HG02571 (cell line): ENCODE measurements around the gene CDK5RAP3.
"Not testable (repeated sequence)": the region's sequence is repeated elsewhere in the genome, so short reads cannot be mapped to it uniquely, and the experiment has no call there.

Experiments used
- ATAC-seq: cut with Tn5 transposase; IDR thresholded peaks from one replicate; pipeline ENCODE4 v1.9.1; 2021; ENCODE audit warnings: mild to moderate bottlenecking, moderate library complexity; ENCODE audit not compliant: unreplicated experiment

The CDK5RAP3 gene, protein sequence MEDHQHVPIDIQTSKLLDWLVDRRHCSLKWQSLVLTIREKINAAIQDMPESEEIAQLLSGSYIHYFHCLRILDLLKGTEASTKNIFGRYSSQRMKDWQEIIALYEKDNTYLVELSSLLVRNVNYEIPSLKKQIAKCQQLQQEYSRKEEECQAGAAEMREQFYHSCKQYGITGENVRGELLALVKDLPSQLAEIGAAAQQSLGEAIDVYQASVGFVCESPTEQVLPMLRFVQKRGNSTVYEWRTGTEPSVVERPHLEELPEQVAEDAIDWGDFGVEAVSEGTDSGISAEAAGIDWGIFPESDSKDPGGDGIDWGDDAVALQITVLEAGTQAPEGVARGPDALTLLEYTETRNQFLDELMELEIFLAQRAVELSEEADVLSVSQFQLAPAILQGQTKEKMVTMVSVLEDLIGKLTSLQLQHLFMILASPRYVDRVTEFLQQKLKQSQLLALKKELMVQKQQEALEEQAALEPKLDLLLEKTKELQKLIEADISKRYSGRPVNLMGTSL

DNA sequence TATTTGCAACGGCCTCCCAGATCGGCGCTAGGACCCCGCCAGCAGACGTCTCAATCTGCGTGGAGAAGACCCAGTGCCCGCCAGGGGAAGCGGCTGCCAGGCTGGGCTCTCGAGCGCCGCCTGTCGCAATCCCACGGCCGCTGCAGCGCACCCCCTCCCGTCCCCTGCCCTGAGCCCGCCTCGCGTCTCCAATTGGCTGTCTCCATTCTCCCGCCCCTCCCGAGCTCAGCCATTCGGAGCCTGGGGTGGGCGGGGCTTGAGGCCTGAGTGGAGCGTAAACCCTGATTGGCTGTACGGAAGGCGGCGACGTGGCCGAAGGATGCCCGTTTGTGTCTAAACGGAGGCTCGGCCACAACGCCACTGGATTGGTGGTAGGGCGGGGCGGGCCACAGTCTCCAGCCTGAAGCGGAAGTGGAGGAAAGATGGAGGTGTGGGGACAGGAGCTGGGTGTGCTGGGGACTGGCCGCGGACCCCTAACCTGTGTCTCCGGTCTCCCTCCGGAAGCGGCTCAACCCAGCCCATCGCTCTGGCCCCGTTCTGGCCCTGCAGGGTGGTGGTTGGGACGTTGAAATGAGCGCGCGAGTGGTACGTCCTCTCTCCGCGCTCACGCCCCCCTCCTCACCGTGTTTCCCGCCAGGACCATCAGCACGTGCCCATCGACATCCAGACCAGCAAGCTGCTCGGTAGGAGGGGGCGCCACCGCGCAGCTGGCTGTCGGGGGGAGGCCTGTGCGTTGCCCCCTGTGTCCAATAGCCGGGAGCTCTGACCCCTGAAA is at the start of gene CDK5RAP3:
Gene CDK5RAP3, plus strand, starts transcription at position 389 of the 775 bp plus-strand sequence. Its CDS starts 34 bp downstream, at position 423.
- peak; percentile 95 for ATAC-seq

DNA sequence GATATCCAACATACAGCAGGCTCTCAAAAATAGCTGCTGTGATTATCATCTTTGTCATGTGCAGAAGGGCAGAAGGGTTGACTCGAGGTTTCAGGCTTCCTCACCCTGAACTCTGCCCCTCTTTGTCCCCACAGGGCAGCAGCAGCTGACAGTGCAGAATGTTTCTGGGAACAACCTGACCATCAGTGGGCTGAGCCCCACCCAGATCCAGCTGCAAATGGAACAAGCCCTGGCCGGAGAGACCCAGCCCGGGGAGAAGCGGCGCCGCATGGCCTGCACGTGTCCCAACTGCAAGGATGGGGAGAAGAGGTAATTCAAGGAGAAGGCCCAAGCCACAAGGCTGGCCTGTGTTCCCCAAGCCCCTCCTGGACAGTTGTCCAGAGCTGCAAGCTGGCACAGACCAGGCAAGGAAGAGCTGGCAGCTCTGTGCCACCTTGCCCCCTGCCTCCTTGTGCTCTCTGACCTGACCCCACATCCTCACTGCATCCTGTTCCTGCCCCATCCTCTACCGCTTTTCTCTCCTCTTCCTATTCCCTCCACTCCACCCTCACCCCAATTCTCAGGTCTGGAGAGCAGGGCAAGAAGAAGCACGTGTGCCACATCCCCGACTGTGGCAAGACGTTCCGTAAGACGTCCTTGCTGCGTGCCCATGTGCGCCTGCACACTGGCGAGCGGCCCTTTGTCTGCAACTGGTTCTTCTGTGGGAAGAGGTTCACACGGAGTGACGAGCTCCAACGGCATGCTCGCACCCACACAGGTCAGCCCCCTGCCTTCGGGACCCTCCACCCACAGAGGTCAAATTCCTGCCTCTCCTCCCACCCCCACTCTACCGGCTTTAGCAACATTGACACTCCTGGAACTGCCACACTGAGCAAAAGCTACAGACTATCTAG is 45.9 kb upstream of the CDK5RAP3 start:
- ATAC-seq: no peak

DNA sequence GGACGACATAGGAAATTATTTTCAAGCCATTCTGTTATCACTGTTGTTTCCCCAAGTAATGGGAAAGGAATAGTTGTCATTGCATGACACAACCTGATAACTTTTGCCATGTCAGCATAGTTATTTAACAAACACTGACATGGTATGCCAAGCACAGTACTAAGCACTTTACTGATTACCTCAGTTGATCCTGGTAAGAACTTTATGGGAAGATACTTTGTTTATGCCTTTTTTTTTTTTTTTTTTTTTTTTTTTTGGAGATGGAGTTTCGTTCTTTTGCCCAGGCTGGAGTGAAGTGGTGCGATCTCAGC is 45.3 kb upstream of the CDK5RAP3 start:
- ATAC-seq: no peak

DNA sequence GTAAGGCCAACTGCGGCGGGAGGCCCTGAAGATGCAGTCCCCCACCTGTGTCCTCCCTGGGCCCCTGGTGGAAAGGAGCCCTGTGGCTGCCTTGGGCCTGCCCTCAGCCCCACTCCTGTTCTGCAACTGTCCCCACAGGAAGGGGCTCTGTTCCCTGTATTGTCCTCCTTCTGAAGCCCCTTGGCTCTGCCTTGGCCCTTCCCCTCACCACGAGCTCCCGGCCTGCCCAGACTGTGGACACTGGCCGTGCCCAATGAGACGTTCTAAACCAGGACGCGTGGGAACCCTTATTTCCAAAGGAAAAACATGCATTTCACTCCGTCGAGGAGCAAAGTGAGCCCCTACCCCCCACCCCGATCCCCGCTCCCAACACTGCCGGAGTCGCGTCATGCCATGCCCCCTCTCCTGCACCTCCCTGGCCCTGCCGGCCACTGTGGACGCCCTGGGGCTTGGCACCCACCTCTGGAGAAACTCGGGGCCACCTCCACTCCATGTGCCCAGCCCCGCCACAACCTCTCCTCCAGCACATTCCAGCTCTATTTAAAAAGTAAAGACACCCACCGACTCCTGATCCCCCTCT is 43.0 kb upstream of the CDK5RAP3 start:
- no peak for ATAC-seq

DNA sequence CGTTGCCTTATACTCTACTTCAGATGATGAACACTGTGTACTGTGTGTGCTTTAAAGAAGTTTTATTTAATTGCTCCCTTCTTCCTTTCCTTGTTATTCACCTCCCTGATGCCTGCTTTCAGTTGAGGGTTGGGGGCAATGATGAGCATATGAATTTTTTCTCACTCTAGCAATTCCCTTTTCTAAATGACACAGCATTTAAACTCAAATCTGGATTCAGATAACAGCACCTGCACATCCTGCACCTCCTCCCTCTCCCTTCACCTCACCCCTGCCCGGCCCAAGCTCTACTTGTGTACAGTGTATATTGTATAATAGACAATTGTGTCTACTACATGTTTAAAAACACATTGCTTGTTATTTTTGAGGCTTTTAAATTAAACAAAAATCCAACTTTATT is 42.5 kb upstream of the CDK5RAP3 start:
- ATAC-seq: no peak

DNA sequence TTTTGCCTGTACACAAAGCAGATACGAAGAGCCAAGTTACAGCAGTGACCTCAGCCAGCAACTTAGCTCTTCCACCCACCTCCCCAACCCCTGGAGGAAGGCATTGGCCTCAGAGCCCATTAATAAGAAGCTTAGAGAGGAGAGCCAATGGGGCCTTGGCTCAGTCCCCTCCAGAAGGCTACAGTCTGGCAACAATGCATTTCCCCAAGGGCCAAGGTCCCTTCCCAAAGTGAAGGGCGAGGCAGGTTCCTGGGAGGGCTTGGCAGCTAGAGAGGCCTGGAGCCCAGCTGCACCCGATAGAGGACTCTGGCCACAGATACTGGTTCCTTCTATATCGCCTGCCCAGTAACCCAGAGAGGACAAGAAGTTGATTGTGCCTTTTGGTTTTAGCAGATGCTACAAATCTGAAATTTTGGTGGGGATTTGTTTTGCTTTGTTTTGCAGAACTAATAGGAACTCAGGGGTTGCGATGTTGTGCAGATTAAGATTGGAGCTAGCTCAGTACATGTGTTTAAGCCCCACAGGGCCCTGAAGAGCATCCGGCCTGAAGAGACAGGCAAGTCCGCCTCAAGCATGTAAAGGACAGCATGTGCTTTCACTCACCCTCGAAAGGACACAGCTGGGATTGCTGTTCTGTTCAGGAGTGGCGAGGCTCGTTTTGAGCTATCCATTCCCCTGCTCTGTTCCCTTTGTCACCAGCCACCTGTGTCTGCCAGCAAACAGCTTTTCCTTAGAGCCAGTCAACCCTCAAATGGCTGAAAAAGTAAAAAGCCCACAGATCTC is 41.5 kb upstream of the CDK5RAP3 start:
- ATAC-seq: no peak

DNA sequence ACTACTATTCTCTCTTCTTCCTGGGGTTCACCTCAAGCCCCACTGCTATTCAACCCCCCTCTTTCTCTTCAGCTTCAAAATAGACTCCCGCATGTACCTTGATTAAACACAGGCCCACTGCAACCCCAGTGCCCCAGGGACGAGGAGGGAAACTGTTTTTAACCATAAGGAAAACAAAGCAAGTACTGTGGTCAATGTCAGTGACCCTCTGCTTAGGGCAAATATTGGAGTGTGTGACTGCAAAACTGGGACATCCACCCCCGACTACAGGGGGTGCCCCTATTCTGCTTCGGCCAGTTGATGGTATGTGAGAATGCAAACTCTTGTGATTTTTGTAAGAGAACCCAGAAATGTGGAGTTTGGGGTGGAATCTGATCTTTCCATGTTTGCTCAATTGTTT is 39.1 kb upstream of the CDK5RAP3 start:
- no peak for ATAC-seq

DNA sequence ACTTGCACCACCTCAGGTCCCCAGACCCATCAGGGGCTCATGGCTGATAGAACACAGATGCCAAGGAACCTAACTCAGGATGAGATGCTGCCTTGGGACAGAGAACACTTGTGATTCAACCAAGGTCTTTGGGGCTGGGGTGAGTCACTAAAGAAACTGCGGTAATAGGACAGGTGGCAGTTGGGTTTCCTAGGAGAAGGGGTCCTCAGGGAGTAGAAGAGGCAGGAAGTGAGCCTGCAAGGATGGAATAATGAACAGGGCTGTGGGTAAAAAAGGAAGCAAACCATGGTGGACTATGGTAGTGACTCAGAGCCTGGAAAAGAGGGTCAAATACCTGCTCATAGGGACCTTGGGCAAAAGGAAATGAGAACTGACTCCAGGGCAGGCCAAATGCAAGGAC is 36.1 kb upstream of the CDK5RAP3 start:
- no peak for ATAC-seq

DNA sequence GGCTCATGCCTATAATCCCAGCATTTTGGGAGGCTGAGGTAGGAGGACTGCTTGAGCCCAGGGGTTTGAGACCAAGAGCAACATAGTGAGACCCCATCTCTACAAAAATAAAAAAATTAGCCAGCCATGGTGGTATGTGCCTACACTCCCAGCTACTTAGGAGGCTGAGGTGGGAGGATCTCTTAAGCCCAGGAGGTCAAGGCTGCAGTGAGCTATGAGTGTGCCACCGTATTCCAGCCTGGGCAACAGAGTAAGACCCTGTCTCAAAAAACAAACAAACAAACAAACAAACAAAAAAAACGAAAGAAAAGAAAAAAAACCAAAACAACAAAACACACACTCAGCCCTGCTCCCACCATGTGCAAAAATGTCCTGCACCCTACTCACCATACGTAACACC is 35.4 kb upstream of the CDK5RAP3 start:
- not testable (repeated sequence) for ATAC-seq

DNA sequence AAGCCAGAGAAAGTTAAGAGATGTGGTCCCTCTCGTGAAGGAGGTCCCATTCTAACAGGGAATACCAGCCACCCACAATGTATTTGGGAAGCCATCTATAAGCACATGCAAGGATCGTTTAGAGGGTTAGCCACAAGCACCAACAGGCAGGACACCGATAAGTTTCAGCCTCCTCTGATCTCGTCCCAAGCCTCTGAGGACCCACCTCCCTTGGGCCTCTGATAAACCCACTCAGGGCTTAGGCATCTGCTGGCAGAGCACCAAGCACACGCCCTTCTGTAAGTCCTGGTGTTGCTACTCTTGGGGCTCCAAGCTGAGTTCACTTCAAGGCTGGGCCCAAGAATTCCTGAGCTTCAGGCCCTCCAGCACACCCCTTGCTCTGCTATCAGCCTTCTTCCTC is 35.0 kb upstream of the CDK5RAP3 start:
- ATAC-seq: no peak

DNA sequence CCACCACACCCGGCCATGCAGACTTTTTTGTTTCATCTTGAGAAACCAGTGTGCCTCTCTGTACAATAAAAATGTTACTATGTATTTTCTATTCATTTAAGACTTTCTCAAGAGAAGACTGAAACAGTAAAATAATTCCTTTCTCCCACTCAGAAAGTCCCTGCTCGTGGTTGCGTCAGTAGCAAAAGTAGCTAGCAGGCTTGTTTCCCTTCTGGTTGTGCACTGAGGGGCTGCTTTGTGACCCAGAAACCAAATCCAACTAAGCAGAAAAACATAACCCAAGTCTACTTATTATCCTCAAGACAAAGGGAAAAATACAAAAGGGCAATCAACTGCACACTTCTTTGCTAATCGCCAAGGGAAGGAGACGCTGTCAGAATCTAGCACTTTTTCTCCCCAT is 33.0 kb upstream of the CDK5RAP3 start:
- ATAC-seq: no peak

DNA sequence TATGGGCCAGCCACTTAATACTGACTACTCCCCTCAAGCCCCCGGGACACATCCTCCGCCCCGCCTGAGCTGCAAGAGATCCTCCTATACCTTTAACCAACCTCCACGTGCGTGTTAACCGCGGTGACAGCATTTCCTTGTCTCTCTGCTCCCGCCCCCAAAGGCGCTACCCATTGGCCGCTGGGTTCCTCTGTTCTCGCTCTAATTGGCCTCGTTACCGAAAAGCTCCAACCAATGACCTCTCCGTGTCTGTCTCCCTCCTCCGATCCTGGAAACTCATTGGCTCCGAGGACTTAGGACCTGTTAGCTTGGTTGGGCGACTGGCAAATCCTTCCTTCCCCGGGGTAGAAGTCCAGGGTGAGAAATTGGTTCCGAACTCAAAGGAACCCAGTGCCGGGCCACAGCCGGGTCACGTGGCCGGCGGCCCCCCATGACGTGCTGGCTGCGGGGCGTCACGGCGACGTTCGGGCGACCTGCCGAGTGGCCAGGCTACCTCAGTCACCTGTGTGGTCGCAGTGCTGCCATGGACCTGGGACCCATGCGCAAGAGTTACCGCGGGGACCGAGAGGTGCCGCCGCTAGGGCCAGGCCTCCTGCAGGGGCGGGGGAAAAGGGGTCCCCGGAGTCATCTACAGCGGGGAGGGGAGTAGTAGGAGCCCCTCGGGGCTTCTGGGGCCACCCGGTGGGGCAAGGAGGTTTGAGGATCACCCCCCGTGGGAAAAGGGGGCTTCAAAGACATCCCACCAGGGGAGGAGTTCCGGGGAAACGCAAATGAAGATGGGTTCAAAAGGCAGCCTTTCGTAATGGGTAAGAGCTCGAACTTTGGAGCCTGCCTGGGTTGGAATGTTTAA is 29.4 kb upstream of the CDK5RAP3 start, which contains the start of gene PNPO:
Gene PNPO, plus strand, starts transcription at position 326 of the 850 bp plus-strand sequence. Its CDS starts 105 bp downstream, at position 431.
- ATAC-seq: peak; percentile 92

DNA sequence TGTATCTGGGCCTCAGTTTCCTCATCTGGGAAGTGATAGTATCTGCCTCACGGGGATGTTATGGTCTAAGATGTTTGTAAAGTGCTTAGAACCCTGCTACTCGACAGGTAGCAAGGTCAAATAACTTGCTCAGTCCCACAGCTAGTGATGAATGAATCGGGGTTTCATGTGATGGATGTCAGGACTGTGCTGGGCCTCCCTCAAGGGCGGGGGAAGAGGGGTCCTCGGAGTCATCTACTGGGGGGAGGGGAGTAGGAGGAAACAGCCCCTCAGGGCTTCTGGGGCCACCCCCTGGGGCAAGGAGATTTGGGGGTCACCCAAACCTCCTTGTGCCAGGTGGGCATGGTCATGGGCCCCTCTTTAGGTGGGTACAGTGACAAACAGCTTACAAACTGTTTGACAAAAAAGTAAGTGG is 28.8 kb upstream of the CDK5RAP3 start:
- ATAC-seq: no peak

DNA sequence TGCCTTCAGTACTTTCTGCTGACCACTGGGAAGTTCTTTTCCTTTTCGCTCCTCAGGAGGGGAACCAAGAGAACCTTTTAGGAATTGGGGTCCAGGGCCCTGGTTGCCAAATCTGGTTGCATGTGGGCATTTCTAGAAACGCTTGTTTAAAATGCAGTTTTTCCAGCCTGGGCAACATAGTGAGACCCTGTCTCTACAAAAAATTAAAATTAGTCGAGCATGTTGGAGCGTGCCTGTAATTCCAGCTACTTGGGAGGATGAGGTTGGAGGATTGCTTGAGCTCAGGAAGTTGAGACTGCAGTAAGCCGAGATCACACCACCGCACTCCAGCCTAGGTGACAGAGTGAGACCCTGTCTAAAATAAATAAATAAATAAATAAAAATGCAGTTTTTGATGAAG is 28.3 kb upstream of the CDK5RAP3 start:
- ATAC-seq: no peak

DNA sequence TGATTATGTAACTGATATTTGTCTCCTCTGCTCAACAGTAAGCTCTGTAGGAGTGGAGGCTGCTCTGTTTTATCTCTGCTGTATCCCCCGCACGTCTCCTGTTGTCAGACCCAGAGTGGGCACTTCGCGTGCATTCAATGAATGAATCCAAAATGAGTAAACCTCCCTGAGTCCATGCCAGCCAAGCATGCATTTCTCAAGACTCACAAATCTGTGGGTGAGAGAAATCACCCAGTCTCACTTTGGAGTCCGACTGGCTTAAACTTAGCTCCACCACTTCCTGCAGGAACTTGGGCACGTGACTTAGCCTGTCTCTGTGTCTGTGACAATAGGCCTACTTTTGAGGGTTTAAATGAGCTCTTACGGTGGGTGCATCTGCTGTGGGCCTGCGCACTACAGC is 25.8 kb upstream of the CDK5RAP3 start:
- ATAC-seq: no peak

DNA sequence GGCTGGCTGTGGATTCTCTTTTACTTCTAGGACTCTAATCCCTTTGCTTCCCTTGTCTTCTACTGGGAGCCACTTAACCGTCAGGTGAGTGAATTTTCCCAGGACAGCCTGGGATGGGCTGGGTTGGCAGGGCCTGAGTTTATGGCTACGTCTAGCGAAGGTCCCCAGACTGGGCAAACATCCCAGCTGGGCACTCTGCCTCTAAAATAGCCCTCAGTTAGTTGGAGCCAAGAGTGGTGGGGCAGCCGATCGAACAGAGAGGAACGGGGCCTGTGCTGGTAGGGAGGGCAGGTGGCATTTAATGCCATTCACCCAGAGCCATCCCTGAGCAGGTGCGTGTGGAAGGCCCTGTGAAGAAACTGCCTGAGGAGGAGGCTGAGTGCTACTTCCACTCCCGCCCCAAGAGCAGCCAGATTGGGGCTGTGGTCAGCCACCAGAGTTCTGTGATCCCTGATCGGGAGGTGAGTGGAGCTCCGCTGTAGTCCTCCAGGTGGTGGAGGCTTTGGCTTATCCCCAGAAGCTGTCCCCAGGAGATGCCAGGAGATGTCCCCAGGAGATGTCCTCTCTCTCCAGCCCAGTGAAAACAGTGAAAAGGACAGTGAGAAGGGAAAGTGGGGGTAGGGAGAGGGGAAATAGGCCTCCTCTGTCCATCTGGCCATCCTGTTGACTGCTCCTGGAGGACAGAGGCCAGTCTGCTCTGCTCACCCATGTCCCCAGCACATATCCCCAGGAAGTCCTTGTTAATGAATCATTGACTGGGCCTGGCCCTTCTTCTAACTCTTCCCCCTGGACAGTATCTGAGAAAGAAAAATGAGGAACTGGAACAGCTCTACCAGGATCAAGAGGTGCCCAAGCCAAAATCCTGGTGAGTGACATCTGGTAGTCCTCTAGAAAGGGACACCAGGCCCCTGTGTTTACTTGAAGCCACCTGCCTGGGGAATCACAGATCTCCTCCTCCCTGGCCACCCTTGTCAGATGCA is 25.1 kb upstream of the CDK5RAP3 start:
- no peak for ATAC-seq

DNA sequence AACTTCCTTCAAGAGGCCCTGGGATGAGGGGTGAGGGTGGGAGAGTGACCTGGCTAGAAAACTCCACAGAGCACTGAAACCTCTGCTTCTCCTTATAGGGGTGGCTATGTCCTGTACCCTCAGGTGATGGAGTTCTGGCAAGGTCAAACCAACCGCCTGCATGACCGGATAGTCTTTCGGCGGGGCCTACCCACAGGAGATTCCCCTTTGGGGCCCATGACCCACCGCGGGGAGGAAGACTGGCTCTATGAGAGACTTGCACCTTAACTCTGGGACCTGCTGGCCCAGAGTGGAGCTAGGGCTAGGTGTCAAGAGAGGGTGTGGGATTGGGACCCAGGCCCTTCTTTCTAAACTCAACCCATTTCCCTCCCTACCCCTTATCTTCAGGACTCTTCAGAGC is 24.4 kb upstream of the CDK5RAP3 start:
- ATAC-seq: no peak

DNA sequence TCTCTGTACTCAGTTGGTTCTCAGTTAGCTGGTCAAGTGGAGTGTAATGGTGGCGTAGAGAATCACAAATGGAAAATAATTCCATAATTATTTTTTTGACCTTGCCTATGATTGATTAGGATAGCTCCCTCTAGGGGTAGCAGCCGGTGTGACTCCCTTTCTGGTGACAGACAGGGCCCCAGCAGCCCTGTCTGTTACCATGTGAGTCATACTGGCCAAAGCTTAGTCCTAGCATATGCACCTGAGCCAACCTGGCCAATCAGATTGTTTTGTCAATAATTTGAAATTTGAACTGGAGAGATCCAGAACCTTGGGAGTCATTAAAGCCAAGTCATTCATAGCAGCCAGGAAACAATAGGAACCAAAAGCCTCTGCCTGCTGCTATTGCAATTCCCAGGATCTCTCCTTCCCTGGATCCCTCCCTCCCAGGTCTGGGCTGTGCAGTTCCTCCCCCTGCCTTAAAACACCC is 23.9 kb upstream of the CDK5RAP3 start:
- ATAC-seq: no peak
